Stomach (tissue), 4 donors: ENCODE results near the gene CLPX.

Source experiments
- EP300 ChIP-seq: sonication (generic); formaldehyde crosslinking; IDR thresholded peaks from one replicate; pipeline ENCODE4 v1.6.1; 2017; ENCODE audit warnings: antibody characterized with exemption
- POLR2A ChIP-seq, 4 donors: fragments of 450-650 bp; IDR thresholded peaks; one replicate each; pipeline ENCODE4 v1.6.1; 2016; ENCODE audit warnings: antibody characterized with exemption in 4 of 4, control low read depth in 2 of 4, mild to moderate bottlenecking in 1 of 4, moderate library complexity in 1 of 4
- TF ChIP-seq, protein P1 (sequence below), 7 experiments: fragments of 450-650 bp in 4 of 7; fragments of 200-600 bp in 3 of 7; sonication (generic) in 3 of 7; IDR thresholded peaks; one replicate each; pipeline ENCODE4 v1.5.1; 2016 to 2019; ENCODE audit warnings: antibody characterized with exemption in 7 of 7, control low read depth in 2 of 7, mild to moderate bottlenecking in 1 of 7

- TF ChIP-seq EP300 (no peak), POLR2A (IDR thresholded peaks at IDR 0.05) (no peak)
- TF ChIP-seq, protein P1, sequence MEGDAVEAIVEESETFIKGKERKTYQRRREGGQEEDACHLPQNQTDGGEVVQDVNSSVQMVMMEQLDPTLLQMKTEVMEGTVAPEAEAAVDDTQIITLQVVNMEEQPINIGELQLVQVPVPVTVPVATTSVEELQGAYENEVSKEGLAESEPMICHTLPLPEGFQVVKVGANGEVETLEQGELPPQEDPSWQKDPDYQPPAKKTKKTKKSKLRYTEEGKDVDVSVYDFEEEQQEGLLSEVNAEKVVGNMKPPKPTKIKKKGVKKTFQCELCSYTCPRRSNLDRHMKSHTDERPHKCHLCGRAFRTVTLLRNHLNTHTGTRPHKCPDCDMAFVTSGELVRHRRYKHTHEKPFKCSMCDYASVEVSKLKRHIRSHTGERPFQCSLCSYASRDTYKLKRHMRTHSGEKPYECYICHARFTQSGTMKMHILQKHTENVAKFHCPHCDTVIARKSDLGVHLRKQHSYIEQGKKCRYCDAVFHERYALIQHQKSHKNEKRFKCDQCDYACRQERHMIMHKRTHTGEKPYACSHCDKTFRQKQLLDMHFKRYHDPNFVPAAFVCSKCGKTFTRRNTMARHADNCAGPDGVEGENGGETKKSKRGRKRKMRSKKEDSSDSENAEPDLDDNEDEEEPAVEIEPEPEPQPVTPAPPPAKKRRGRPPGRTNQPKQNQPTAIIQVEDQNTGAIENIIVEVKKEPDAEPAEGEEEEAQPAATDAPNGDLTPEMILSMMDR (IDR thresholded peaks at IDR 0.05): no peak
These were observed 38.9 kb upstream of the CLPX start for GRCh38 chr15:65223996-65224395.
